GM21367 (cell line): ENCODE results near the gene USP24.

Source experiments
- ATAC-seq: cut with Tn5 transposase; IDR thresholded peaks from one replicate; pipeline ENCODE4 v1.9.1; 2021; ENCODE audit not compliant: unreplicated experiment

USP24 gene

GRCh38 chr1:55073187-55073916 is 141.8 kb downstream of the USP24 start:
- no peak for ATAC-seq

GRCh38 chr1:55071477-55071876 is 143.7 kb downstream of the USP24 start:
- no peak for ATAC-seq

- ATAC-seq: no peak
These were observed 144.6 kb downstream of the USP24 start for GRCh38 chr1:55070293-55071164.

GRCh38 chr1:55069280-55069679 is 145.9 kb downstream of the USP24 start:
- no peak for ATAC-seq

GRCh38 chr1:55068638-55069037 is 146.5 kb downstream of the USP24 start:
- ATAC-seq: no peak

GRCh38 chr1:55067914-55068313 is 147.2 kb downstream of the USP24 start:
- ATAC-seq: no peak

- ATAC-seq: no peak
These were observed 148.0 kb downstream of the USP24 start for GRCh38 chr1:55067022-55067778.

- ATAC-seq: no peak
These were observed 149.5 kb downstream of the USP24 start for GRCh38 chr1:55065648-55066047.

- ATAC-seq: no peak
These were observed 150.3 kb downstream of the USP24 start for GRCh38 chr1:55064861-55065263.

GRCh38 chr1:55064071-55064581 is 151.0 kb downstream of the USP24 start:
- ATAC-seq: peak; percentile 58

GRCh38 chr1:55063577-55063942 is 151.6 kb downstream of the USP24 start:
- ATAC-seq: no peak

- no peak for ATAC-seq
These were observed 152.2 kb downstream of the USP24 start for GRCh38 chr1:55062801-55063576.

GRCh38 chr1:55061706-55062321 is 153.3 kb downstream of the USP24 start:
- no peak for ATAC-seq

- no peak for ATAC-seq
These were observed 154.0 kb downstream of the USP24 start for GRCh38 chr1:55061000-55061705.

GRCh38 chr1:55060133-55060999 is 154.8 kb downstream of the USP24 start:
- ATAC-seq: no peak

GRCh38 chr1:55059302-55060132 is 155.6 kb downstream of the USP24 start:
- ATAC-seq: no peak

- ATAC-seq: no peak
These were observed 157.2 kb downstream of the USP24 start for GRCh38 chr1:55057956-55058298.
